ENCODE data around the gene LRRC26.

GRCh38 chr9:137186385-137186784 is 16.5 kb upstream of the LRRC26 start:
- no peak for TF ChIP-seq GATA3 (IDR thresholded peaks at IDR 0.05; ENCODE audit: low read depth, low read length)
- no peak for TF ChIP-seq GATA2 (IDR thresholded peaks at IDR 0.05; ENCODE audit: low read depth, low read length)
